Nephron progenitor cell (in vitro differentiated cells): ENCODE data around the gene ZNF280A.

Source experiments
- DNase-seq: peaks from one replicate; pipeline ENCODE4 v3.0.0; 2021
- H3K27ac Mint-ChIP-seq: 2 replicates; pipeline ENCODE4 v1.8.0; 2021; ENCODE audit warnings: mild to moderate bottlenecking, moderate library complexity, mixed read lengths
- H3K27me3 Mint-ChIP-seq: 2 replicates; pipeline ENCODE4 v1.8.0; 2021; ENCODE audit warnings: mild to moderate bottlenecking, low read depth, mixed read lengths; ENCODE audit not compliant: poor library complexity
- H3K36me3 Mint-ChIP-seq: 2 replicates; pipeline ENCODE4 v1.8.0; 2021; ENCODE audit warnings: low read depth, mixed read lengths
- H3K4me1 Mint-ChIP-seq: 2 replicates; pipeline ENCODE4 v1.8.0; 2021; ENCODE audit warnings: mixed read lengths
- H3K4me3 Mint-ChIP-seq: 2 replicates; pipeline ENCODE4 v1.8.0; 2021; ENCODE audit warnings: mild to moderate bottlenecking, moderate library complexity, mixed read lengths
- H3K9me3 Mint-ChIP-seq: 2 replicates; pipeline ENCODE4 v1.8.0; 2021; ENCODE audit warnings: mild to moderate bottlenecking, moderate library complexity, mixed read lengths
- CTCF ChIP-seq: fragments of 200-600 bp; sonication (generic); IDR thresholded peaks from 2 replicates; pipeline ENCODE4 v1.5.0; 2021; ENCODE audit warnings: antibody characterized with exemption

ZNF280A gene

GRCh38 chr22:22520020-22520656 lies at the start of gene ZNF280A:
ZNF280A (minus strand) TSS chr22:22520270; CDS start chr22:22515630, 4,640 bp downstream.
- Mint-ChIP-seq H3K27ac (no peak within 1 kb of the TSS), H3K27me3 (peaks cover 42% of the 10 kb centered on the region), H3K36me3 (no peaks in the 10 kb centered on the region), H3K9me3 (peaks cover 5% of the 10 kb centered on the region), H3K4me3 (peak within 1 kb of the TSS; percentile 35), H3K4me1 (peaks cover 13% of the 10 kb centered on the region)
- DNase-seq, result no peak
- TF ChIP-seq CTCF, result no peak

- TF ChIP-seq CTCF, result no peak
- H3K27me3 Mint-ChIP-seq, result peaks cover 62% of the 10 kb centered on the region
- no peaks in the 10 kb centered on the region for H3K9me3 Mint-ChIP-seq
- H3K4me3 Mint-ChIP-seq, result no peak overlapping the region
- no peaks in the 10 kb centered on the region for H3K36me3 Mint-ChIP-seq
- no peak for DNase-seq
- H3K4me1 Mint-ChIP-seq, result no peaks in the 10 kb centered on the region
- H3K27ac Mint-ChIP-seq, result no peak overlapping the region
Measured at GRCh38 chr22:22569218-22569617, 49.1 kb upstream of the ZNF280A start.

- no peak overlapping the region for H3K4me3 Mint-ChIP-seq
- H3K27me3 Mint-ChIP-seq, result peaks cover 66% of the 10 kb centered on the region
Measured at GRCh38 chr22:22565981-22566380, 45.9 kb upstream of the ZNF280A start.

GRCh38 chr22:22558972-22559603 lies 39.0 kb upstream of the ZNF280A start, which contains the start of gene PRAME:
PRAME (minus strand) TSS chr22:22559265; CDS start chr22:22556832, 2,433 bp downstream.
- peak; percentile 64 for TF ChIP-seq CTCF
- no peak within 1 kb of the TSS for H3K27ac Mint-ChIP-seq
- H3K4me1 Mint-ChIP-seq, result no peaks in the 10 kb centered on the region
- peaks cover 6% of the 10 kb centered on the region for H3K9me3 Mint-ChIP-seq
- DNase-seq, result peak; percentile 77
- no peaks in the 10 kb centered on the region for H3K36me3 Mint-ChIP-seq
- H3K4me3 Mint-ChIP-seq, result no peak within 1 kb of the TSS
- peaks cover 35% of the 10 kb centered on the region for H3K27me3 Mint-ChIP-seq

More at GRCh38 chr22:22565981-22566380, 45.9 kb upstream of the ZNF280A start:
- Mint-ChIP-seq H3K36me3 (no peaks in the 10 kb centered on the region), H3K27ac (no peak overlapping the region), H3K9me3 (no peaks in the 10 kb centered on the region), H3K4me1 (no peaks in the 10 kb centered on the region)
- DNase-seq, result no peak
- TF ChIP-seq CTCF, result no peak

GRCh38 chr22:22558071-22558971 lies 38.3 kb upstream of the ZNF280A start:
- Mint-ChIP-seq H3K27me3 (peaks cover 27% of the 10 kb centered on the region), H3K9me3 (peaks cover 6% of the 10 kb centered on the region), H3K36me3 (no peaks in the 10 kb centered on the region), H3K27ac (no peak overlapping the region), H3K4me1 (no peaks in the 10 kb centered on the region), H3K4me3 (no peak overlapping the region)
- TF ChIP-seq CTCF, result no peak
- no peak for DNase-seq
